Activated T-cell treated with anti-CD3 and anti-CD28 coated beads, Interleukin-2, amount 50 U/mL, for 48 hours (primary cell): ENCODE results near the gene CD46.
A peak's percentile ranks its signal among the peaks of the same experiment; 100 is the strongest.

Source experiments
- DNase-seq, 2 experiments: peaks; one replicate each; pipeline ENCODE4 v3.0.0-alpha.2; 2020

The CD46 gene

DNA sequence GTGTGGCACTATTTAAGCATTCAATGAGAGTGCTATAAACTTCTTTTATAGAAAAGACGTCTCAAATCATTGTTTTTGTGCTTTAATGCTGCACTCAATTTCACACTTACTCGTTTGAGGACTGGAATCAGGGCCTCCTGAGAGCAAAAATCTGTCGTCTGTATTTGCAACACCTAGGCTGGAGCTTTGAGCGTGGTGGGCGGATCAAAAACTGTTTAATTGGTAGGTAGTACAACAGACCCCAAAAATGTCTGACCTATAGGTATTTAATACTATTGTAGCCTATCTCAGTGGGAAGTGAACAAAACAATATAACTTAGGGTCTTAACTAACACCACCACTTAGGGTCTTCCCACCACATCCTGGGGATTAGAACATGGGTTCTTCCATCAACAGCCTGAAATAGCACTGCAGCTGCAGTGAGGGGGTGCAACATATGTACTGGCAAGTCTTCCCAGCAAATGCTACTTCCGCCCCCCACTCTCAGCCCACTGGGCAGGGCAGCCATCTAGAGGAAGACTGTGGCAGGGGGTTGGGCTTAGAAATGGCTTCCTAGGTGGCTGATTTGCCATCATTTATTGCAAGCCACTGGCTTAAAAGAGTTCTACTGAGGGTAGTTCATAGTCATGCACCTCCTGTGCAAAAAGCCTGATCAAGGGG lies 48.3 kb downstream of the CD46 start:
- no peak for DNase-seq

- no peak for DNase-seq
These were observed 50.0 kb downstream of the CD46 start for GRCh38 chr1:207801819-207802218.

DNA sequence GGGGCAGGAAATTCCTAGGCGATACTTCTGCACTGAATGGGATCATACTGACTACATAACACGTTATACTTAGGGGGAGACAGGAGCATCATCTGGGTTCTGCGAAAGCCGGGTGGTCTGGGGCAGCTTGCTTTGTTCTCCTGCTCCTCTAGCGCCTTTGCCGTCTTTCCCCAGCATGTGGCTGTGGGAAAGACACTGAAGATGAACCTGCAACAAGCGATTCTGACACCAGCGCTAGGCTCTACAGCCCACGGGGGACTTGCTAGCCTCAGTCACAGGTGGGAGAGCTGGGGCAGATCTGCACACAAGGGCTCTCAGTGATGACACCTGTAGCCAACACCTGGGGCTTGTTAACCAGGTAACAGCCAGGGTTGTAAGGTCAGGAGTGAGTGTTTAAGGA lies 51.8 kb downstream of the CD46 start:
- DNase-seq: no peak

DNA sequence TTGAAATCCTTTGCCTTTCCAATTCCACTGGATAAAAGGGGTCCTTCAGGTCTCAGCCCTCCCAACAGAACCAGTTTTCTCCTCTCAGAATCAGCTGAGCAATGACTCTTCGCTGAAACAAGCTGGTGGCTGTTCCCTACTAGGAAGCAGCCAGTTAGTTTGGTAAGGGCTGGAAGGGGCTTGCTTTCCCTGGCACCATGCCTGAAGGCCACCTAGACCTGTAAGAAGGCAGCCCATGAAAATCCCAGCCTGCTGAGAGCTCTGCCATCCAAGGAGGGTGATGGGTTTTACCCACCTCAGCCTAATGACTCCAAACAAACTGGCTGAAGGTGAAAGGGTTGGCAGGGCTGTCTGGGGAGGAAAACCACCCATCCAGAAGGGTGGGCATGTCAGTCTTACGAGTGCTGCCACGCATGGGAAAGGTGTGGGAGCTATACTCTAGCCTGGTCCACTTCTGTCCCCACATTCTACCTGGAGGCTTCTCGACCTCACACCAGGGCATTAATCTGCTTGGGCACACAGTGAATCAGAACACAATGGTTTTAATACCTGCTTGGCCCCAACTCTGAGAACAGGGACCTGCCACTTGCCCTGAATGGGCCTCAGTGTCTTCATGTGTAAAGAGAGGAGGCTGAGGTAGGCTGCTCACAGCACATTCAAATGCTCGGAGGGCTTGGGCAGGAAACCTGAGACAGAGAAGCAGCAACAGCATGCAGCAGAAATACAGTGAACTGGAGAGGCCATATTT lies 53.0 kb downstream of the CD46 start:
- no peak for DNase-seq

DNA sequence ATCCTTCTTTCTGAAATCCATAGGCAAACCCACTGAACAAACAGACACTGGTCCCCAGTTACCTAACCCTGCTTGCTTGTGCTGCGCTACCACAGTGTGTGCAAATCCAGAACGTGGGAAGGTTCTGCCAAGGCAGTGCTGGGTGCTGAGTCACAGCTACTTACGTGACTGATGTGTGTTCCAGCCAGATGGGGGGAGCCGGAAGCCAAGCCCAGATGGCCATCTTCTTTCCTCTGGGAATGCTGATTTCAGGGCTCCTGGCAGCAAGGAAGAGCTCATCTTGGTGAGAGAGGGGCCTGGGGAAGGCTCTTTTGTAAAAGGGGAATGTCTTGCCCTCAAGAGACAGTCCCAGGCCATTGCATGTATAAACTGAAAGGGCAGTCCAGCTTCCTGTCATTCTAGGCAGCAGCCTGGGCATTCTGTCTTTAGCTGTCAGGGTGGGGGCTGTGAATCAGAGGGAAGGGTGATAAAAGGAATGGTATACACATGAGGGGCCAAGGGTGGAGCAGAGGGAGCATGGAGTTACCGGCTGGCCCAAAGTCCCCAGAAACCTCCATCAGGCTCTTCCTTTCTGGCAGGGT lies 54.1 kb downstream of the CD46 start:
- DNase-seq: no peak

GRCh38 chr1:207806531-207807325 lies 54.9 kb downstream of the CD46 start:
- DNase-seq: no peak

DNA sequence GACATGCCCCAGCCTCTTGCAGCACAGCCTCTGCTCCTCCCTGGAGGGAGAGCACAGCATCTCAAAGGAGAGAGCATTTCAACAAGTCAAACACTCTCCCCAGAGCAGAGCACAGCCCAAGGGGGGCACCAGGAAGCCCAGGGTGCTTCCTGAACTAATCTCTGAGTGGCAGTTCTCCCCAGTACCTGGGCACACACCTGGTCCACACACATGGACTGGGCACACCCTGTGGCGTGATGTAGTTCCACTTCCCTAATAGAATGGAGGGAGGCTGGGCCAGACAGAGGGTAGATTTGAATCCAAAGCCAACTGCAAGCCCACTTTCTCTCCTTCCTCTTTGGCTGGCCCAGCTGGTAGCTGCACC lies 55.5 kb downstream of the CD46 start:
- no peak for DNase-seq

GRCh38 chr1:207807690-207808321 lies 56.0 kb downstream of the CD46 start:
- DNase-seq: no peak

DNA sequence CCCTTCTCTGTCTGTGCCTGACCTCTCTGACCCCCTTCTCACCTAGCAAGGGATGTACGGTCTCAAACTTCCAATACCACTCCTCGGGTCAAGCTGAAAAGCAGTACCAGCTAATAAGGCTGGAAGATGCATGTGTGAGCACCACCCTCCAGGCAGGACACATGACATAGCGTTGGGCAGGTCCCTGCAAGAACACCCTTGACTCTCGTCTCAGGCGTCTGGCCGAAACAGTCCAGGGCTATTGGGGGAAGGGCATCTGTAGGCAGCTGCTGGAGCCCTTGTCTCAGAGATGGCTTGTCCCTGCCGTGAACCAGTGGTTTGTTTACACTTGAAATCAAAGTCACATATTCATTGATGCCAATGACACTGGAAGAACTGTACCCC lies 56.5 kb downstream of the CD46 start:
- DNase-seq: no peak

DNA sequence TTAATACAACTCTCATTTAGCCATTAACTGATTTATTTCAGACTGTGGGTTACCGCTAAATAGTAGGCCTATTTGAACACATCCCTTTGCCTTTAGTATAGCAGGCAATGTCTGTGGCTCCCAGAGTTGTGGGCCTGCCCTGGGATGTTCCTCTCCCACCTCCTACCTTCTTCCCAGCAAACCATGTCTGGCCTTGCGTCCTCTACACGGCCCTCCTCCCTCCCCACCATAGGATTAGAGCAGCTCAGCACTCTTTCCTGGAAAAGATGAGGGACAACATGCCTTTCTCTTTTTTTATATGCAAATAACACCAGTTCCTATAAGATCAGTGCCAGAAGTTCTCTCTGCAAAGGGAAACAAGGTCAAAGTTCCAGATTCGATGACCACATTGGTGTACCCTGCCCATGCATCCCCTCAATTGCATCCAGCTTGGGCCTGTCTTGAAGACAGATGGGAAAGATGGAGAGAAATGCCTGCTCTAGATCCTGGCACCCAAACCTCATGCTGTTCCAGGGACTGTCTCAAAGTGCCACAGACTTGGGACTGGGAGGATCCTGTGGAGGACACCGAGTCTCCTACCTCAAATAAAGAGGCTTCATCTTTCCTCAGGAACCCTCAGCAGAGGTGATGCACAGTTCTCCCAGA lies 57.2 kb downstream of the CD46 start:
- no peak for DNase-seq

- DNase-seq: no peak
These were observed 58.3 kb downstream of the CD46 start for GRCh38 chr1:207810173-207810572.

- no peak for DNase-seq
These were observed 58.9 kb downstream of the CD46 start for GRCh38 chr1:207810606-207811295.

- DNase-seq: no peak
These were observed 59.5 kb downstream of the CD46 start for GRCh38 chr1:207811319-207811718.

DNA sequence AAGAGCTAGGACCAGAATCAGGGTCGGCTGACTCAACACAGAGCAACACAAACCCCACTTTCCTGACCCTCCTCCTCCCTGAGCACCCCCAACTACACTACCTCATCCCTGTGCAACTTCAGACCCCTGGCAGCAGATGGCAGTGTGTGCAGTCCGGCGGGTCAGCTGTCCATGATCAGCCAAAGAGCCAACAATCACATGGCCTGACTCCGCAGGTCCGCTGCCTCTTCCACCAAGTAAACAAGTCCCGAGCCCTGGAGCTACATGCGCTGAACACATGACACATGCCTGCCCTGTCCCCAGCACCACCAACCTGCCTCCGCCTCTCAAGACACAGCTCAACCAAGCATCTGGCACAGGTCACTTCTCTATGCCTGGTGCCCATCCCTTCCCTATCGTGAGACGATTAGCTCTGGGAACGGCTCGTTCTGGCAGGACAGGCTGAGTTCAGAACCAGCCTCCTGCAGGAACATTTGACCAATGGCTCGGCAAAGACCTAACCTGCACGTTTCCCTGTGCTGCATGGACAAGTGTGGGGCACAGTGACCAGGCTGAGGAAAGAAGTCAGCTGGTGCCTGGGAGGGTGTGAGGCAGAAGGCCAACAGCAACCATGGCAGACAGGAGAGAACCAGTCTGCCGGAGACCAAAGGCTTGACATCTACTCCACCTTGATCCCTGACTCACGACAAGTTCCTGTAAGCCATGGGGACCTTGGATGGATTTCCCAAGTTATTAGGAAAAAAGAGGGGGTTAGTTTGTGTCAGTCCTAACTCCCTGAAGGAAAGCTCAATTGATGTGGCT lies 60.3 kb downstream of the CD46 start:
- no peak for DNase-seq

- no peak for DNase-seq
These were observed 61.1 kb downstream of the CD46 start for GRCh38 chr1:207812778-207813511.

GRCh38 chr1:207813512-207813881 lies 61.6 kb downstream of the CD46 start:
- no peak for DNase-seq

GRCh38 chr1:207813946-207814345 lies 62.1 kb downstream of the CD46 start:
- DNase-seq: peak in 1 of 2 experiments; percentile 6

DNA sequence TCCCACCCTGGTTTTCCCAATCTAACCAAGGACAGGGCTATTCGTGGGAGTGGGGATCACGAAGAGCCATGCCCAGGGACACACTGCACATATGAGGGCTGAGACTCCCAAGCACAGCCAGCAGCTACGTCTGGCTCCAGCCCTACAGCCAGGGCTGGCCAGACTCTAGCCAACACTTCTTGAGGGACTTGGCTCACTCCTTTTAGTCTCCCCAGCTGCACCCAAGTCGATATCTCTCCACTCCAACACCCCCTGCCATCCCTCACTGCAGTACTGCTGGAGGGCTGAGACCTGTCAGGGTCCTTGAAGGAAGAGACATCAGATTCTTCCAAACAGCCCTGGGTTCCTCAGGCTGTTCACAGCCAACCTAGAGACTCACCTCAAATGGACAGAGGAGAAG lies 62.6 kb downstream of the CD46 start:
- DNase-seq: peak in 1 of 2 experiments; percentile 15

DNA sequence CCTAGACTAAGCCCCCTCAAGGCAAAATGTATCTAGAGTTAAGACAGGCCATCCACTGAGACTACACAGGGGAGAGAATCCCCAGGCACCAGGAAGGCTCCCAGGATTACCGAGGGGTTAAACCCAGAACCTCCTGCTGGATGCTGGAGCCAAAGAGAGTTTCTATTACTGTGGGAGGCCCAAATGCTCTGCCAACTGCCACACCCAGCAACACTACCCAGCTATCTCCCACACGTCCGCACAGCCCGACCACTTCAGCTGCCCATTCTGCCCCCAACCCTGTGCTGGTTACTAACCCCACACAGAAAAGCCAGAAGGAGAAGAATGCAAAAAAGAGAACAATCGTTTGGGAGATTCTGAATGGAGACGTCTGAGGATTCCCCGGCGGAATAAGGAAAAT lies 63.6 kb downstream of the CD46 start:
- no peak for DNase-seq

DNA sequence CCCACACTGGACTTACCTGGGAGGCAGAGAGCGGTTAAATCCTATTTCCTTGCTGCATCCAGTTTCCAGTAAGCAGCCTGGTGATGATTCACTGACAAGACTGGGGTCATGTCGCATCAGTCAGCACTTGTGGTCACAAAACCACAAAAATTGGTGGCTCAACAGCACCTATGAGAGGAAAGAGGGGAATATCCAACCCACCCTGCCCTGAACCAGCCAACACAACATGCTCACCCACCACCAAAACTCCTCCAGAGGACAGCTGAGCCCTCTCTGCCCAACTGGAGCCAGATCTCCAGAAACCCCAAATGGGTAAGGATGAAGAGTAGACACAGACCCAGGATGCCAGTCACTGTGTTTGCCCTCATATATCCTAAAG lies 64.0 kb downstream of the CD46 start:
- peak; percentile 65 to 67 for DNase-seq
